ENCODE results near the gene ROM1.

ROM1 gene

GRCh38 chr11:62588966-62589637, 24.0 kb upstream of the ROM1 start:
- DNase-seq, result no peak

DNA sequence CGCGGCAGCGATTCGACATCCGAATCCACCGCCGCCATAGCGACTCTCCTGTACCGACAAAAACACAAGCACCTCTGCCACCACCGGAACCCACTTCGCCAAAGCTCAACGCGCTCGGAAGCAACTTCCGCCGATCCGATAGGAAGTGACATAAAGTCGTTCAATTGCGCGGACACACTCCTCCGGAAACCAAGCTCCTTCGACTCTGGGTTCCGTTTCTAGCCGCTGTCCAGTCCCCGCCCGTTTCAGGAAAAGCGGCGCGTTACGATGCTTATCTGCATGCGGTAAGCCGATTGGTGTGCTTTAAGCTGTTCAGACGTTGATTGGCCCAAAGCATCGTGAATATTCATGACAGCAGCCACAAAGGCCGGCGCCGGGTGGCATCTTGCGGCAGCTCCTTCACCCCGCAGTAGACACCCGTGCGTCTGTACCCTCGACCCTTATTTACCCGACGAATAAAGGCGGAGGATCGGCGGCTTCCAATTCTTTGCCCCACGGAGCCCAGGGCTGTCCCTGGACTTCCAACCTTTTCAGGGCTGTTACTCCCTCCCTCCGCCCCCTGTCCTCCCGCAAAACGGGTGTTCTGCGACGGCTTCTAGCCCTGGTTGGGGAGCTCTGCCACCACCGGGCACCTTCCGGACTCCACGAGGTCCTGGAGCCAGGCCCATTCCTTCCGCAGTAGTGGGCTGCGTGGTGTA, 21.5 kb upstream of the ROM1 start, which contains the start of gene TUT1:
Gene TUT1 (minus strand): TSS at position 76 of the 698 bp plus-strand sequence. CDS start 38 bp downstream, at position 38.
- DNase-seq, result peak; percentile 100

- no peak for DNase-seq
These were observed 20.8 kb upstream of the ROM1 start for GRCh38 chr11:62592146-62592815.

DNA sequence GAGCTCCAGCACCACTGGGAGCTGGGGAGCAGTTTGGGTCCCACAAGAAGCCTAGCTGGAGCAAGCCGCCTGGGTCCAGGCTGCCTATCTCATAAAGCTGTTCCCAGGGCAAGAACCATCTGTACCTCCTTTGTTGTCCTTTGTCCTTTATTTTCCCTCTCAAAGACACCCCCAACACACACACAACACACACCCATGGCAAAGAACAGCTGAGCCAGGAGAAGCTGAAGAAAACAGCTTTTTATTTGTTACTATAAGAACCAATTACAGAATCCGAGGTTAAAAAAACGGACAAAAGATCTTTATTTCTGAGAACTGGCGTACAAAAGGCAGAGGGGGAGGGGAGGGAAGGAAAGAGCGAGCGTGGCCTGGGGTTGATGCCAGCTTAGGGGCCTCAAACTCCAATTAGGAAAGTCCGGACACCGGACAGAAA, 20.1 kb upstream of the ROM1 start:
- no peak for DNase-seq

DNA sequence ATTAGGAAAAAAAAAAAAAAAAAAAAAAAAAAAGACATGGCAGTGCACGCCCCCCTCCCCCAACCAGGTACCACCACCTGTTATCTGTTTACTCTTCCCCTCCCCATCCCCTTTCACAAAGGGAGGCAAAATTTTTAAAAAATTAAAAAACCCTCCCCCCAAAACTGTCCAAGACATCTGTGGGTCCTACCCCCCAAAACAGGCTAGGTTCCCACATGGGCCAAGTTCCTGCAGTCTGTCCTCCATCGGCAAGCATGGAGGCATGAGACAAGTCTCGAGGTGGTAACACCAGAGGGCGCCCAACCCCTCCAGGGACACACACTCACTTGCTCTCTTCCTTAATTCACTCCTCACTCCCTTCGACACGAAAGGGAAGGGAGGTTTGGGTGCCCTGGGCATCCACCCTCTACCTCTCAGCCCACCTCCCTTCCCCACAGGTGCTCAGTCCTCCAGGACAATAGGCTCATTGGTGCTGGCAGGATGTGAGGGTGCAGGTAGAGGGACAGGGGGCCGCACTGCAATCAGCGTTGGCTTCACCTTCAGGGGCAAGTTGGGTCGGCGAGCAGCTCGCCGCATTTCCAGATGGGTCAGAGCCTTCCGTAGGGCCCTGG, 19.5 kb upstream of the ROM1 start:
- DNase-seq, result peak; percentile 50

- DNase-seq, result no peak
These were observed 17.9 kb upstream of the ROM1 start for GRCh38 chr11:62595124-62595523.

- peak; percentile 91 for DNase-seq
These were observed 13.9 kb upstream of the ROM1 start for GRCh38 chr11:62599069-62599696.

DNA sequence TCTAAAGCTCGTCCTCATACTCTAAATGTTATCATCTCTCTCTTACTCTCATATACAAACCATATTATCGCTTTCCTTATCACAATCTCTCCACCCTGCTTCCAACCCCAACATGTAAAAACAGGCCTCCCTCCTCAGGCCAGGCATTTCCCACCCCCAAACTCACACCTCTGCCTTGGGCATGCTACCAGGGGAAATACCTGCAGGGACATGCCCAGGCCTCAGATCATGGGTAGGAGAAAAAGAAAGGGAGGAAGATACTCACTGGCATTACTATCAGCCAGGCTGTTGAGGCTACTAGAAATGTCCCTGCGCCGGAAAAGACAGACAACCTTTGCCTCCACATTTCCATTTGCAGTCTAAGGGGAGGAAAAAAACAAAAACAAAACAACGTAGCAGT, 13.2 kb upstream of the ROM1 start:
- no peak for DNase-seq

DNA sequence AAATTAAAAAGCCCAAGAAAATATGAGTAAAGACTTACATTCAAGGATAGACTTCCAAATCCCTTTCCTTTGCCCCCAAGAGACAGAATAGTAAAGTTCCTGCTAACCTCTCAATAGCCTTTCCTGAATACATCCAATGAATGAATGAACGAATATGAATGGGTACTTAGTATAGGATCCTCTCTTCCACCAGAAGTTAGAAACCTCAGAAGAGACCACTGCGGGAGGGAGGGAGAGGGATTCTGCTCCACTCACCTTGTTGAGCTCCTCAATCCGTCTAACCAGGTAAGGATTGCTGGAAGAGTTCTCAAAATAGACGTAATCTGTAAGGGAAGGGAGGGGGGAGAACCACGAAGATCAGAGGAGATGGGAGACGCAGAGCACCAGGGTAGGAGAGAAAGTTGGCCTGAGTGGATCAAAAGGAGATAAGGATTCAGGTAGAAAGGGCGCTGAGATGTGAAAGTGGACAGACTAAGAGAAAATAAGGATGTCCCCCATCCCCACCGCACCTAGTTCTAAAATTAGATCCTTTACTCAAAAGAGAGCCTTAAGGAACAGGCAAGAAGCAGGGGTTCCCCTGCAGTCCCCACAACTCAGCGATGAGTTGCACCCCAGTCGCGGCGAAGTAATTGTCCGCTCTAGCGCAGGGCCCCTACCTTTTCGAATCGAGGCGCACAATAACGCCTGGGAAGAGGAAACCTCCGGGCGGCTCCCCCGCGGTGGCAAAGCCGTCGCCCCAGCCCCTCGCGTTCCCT, 12.5 kb upstream of the ROM1 start:
- DNase-seq, result no peak

GRCh38 chr11:62601122-62601371, 12.0 kb upstream of the ROM1 start:
- no peak for DNase-seq

- DNase-seq, result peak; percentile 98
These were observed 11.5 kb upstream of the ROM1 start, which contains the start of gene MTA2 for GRCh38 chr11:62601372-62602140. TSS of gene MTA2 (minus strand) at chr11:62601865. CDS start at chr11:62601450, 415 bp downstream.

GRCh38 chr11:62602141-62603071, 10.7 kb upstream of the ROM1 start:
- DNase-seq, result peak; percentile 72

- no peak for DNase-seq
These were observed 10.0 kb upstream of the ROM1 start for GRCh38 chr11:62603072-62603408.

DNA sequence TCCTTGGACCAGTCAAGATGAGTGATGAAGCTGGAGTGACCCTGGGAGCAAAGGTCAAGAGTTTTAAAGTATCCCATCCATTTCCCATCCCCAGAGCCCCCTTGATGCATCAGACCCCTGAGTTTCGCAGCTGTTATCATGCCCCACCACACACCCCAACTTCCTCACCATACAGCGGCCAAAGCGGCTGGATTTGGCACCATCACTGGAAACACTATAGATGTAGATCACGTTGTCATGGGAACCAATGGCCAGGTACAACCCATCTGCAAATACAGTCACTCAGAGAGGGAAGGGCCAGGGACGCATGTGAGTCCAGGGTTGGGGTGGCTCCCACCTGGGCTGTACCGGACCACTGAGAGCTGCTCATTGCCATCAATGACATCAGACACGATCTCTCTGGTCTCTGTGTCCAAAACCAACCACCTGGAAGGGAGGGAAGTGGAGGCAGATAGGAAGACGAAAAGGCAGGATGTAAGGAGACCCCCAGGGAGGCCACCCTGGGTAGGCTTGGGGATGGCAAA, 9.2 kb upstream of the ROM1 start:
- no peak for DNase-seq

DNA sequence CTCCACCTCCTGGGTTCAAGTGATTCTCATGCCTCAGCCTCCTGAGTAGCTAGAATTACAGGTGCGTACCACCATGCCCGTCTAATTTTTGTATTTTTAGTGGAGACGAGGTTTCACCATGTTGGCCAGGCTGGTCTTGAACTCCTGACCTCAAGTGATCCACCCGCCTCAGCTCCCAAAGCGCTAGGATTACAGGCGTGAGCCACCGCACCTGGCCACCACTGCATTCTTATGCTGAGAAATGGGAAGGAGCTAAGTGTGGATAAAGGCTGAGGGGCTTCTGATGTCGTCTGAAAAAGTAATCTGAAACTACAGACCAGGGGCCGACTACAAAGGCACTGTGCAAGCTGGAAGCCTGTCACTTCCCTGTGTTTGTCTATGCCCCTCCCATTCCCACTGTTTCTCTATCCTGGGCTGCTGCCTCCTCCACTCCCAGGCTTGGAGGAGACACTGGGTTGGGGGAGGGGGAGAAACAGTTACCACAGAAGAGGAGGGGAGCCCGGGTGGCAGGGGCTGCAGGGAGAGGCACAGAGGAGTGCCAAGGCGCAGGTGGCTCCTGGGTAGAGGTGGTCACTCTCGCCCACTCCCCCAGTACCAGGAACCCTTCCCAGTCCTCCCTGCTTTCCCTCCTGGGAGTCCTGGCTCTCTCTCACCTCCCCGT, 8.5 kb upstream of the ROM1 start:
- DNase-seq, result no peak

DNA sequence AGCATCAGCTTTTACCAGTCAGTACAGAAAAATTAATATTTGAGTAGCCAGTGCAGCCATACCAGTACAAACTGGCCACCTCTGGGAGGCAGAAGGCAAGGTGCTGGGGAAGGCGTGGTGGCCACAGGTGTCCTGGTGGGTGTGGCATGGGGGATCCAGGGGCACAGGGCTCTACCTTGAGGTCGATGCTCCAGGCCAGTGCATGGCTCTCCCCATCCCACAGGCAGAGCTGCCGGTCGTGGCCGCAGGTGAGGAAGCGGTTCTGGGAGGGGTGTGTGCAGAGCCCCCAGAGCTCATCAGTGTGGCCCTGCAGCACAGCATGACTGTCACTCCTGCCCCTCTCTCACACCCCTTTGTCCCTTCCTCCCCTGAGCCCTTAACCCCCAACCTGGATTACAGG, 7.6 kb upstream of the ROM1 start:
- DNase-seq, result no peak

- no peak for DNase-seq
These were observed 7.2 kb upstream of the ROM1 start for GRCh38 chr11:62605902-62606301.

DNA sequence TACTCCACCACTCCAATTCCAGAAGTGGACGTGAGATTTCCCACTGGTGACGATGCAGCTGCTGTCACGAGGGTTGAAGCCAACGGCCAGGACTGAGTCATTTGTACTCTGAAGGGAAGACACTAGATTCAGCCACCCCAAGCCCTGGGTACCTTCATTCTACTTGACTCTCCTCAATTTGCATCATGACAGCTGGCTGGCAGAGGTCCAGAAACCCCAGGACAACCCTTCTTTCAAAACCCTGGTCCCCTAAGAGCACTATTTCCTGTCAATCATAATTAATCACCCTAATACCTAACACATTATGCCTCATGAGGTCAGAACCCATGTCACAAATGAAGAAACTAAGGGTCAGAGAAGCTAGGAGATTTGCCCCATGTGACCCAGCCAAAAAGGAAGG, 5.3 kb upstream of the ROM1 start:
- DNase-seq, result no peak

GRCh38 chr11:62608776-62609175, 4.3 kb upstream of the ROM1 start:
- DNase-seq, result no peak

DNA sequence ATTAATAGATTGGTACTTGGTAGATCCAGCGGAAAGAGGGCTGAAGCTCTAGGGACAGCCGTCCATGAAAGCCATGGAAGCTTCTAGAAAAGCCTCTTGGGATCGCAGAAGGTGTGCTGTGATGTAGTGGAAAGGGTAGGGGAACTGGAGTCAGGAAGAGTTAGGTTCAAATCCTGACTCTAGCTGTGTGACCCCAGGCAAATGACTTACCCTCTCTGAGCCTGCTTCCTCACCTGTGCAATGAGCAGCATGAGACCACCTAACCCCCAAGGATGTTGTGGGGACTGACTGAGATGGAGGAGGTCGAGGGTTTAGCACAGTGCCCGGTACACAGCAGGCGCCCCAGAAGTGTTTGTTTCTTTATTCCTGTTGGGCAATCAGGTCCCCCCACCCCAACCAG, 2.7 kb upstream of the ROM1 start:
- DNase-seq, result no peak

Data from NCI-H345 (cell line).